PC-9 (cell line): ENCODE data around the gene FAT1. TPM values are rescaled to one million over a fixed set of nuclear protein-coding genes. Genes with fewer than 3 reads are reported as not detected.
A peak's percentile ranks its signal among the peaks of the same experiment; 100 is the strongest.

Experiments
- BruUV-seq: library from RNA; stranded (reverse); fragments of 400-500 nt; replicated peaks from 2 replicates; lab custom pipeline; 2021; lab: Mats Ljungman, UMichigan
- CTCF ChIA-PET: fragments of 300-600 bp; sonication (Branson Sonifier 250); formaldehyde crosslinking; loops from one replicate; lab custom pipeline; 2022; ENCODE audit warnings: antibody characterized with exemption; lab: Charles Lee
- POLR2A ChIA-PET: fragments of 300-600 bp; sonication (Branson Sonifier 250); formaldehyde crosslinking; loops from one replicate; lab custom pipeline; 2022; ENCODE audit warnings: antibody characterized with exemption; ENCODE audit not compliant: unreplicated experiment; lab: Charles Lee
- DNase-seq, 2 experiments: peaks; one replicate each; pipeline versions ENCODE4 v3.0.0 to v3.0.0-alpha.2; 2015 to 2022; ENCODE audit warnings: mixed read lengths in 1 of 2
- H2AFZ ChIP-seq: fragments of 200-600 bp; sonication (generic); 2 replicates; pipeline ENCODE4 v1.8.1; 2017; ENCODE audit warnings: antibody characterized with exemption
- H3F3A ChIP-seq: fragments of 200-600 bp; sonication (generic); 2 replicates; pipeline ENCODE4 v1.8.1; 2017; ENCODE audit warnings: antibody characterized with exemption, mild to moderate bottlenecking, low read depth; ENCODE audit not compliant: insufficient read depth
- H3K27ac ChIP-seq: fragments of 200-600 bp; sonication (generic); 2 replicates; pipeline ENCODE4 v1.6.1; 2016; ENCODE audit warnings: mixed run types
- H3K27me3 ChIP-seq: fragments of 200-600 bp; sonication (generic); 2 replicates; pipeline ENCODE4 v1.6.1; 2016; ENCODE audit warnings: low read depth, mixed run types; ENCODE audit not compliant: insufficient read depth
- H3K36me3 ChIP-seq: fragments of 200-600 bp; sonication (generic); 2 replicates; pipeline ENCODE4 v1.6.1; 2016; ENCODE audit warnings: low read depth, mixed run types
- H3K4me1 ChIP-seq: fragments of 200-600 bp; sonication (generic); replicated peaks from 2 replicates; pipeline ENCODE4 v1.6.1; 2016; ENCODE audit warnings: mixed run types; ENCODE audit not compliant: insufficient read depth
- H3K4me2 ChIP-seq: fragments of 200-600 bp; sonication (generic); 2 replicates; pipeline ENCODE4 v1.6.1; 2017; ENCODE audit warnings: mixed run types
- H3K4me3 ChIP-seq: fragments of 200-600 bp; sonication (generic); 2 replicates; pipeline ENCODE4 v1.6.1; 2016; ENCODE audit warnings: mixed run types
- H3K79me2 ChIP-seq: fragments of 200-600 bp; sonication (generic); 2 replicates; pipeline ENCODE4 v1.6.1; 2017; ENCODE audit warnings: low read depth, mixed run types
- H3K9me2 ChIP-seq: fragments of 200-600 bp; sonication (generic); 2 replicates; pipeline ENCODE4 v1.8.1; 2017; ENCODE audit warnings: mild to moderate bottlenecking; ENCODE audit not compliant: insufficient read depth
- H3K9me3 ChIP-seq: fragments of 200-600 bp; sonication (generic); 2 replicates; pipeline ENCODE4 v1.8.1; 2016; ENCODE audit warnings: low read depth; ENCODE audit not compliant: insufficient read depth
- H4K20me1 ChIP-seq: fragments of 200-600 bp; sonication (generic); 2 replicates; pipeline ENCODE4 v1.8.1; 2017; ENCODE audit not compliant: insufficient read depth
- CTCF ChIP-seq: fragments of 200-600 bp; sonication (generic); conservative IDR thresholded peaks from 2 replicates; pipeline ENCODE4 v1.6.1; 2017; ENCODE audit warnings: mixed run types, antibody characterized with exemption, mild to moderate bottlenecking, moderate library complexity
- EZH2 ChIP-seq: fragments of 200-600 bp; sonication (generic); IDR thresholded peaks from 2 replicates; pipeline ENCODE4 v1.8.0; 2017; ENCODE audit warnings: antibody characterized with exemption, low read depth
- intact Hi-C: fragments of 100-400 bp; cut with micrococcal nuclease; formaldehyde crosslinking; loops from one replicate; pipeline ENCODE4 v1.10.0; 2022; ENCODE audit not compliant: unreplicated experiment
- total RNA-seq: library from RNA; stranded (reverse); gene quantifications from 2 replicates; pipeline ENCODE4 v1.2.3, GENCODE V29; 2021

FAT1 gene
- total RNA-seq, 1 experiment from 2014 or later, result 73.2 TPM

- H3K4me3 ChIP-seq, result no peak overlapping the region
- ChIA-PET POLR2A (no interaction called here), CTCF (interaction anchor here (0.5 kb wide), 2 partner anchors 15 to 699 kb away, joined by 3 read pairs; no protein-coding TSS in a partner anchor)
- H3K9me3 ChIP-seq, result no peaks in the 10 kb centered on the region
- no TSS peak for BruUV-seq
- H4K20me1 ChIP-seq, result no peaks in the 10 kb centered on the region
- no peaks in the 10 kb centered on the region for H3F3A ChIP-seq
- H3K27me3 ChIP-seq, result no peaks in the 10 kb centered on the region
- intact Hi-C loops, result no loop called here
- H3K79me2 ChIP-seq, result no peaks in the 10 kb centered on the region
- no peak for DNase-seq
- H3K4me2 ChIP-seq, result no peak overlapping the region
- no peaks in the 10 kb centered on the region for H3K9me2 ChIP-seq
- H2AFZ ChIP-seq, result no peak overlapping the region
- H3K36me3 ChIP-seq, result no peaks in the 10 kb centered on the region
- TF ChIP-seq EZH2 (no peak), CTCF (no peak)
- H3K27ac ChIP-seq, result no peak overlapping the region
- no peaks in the 10 kb centered on the region for H3K4me1 ChIP-seq
These were observed 73.1 kb downstream of the FAT1 start for GRCh38 chr4:186650401-186651180.

- no peak overlapping the region for H3K27ac ChIP-seq
- intact Hi-C loops, result no loop called here
- H3K4me3 ChIP-seq, result no peak overlapping the region
- no peak overlapping the region for H3K4me2 ChIP-seq
- no peaks in the 10 kb centered on the region for H3K27me3 ChIP-seq
- POLR2A ChIA-PET, result no interaction called here
- H3K9me3 ChIP-seq, result no peaks in the 10 kb centered on the region
- no peaks in the 10 kb centered on the region for H3K9me2 ChIP-seq
- DNase-seq, result no peak
- peaks cover 9% of the 10 kb centered on the region for H3F3A ChIP-seq
- no peaks in the 10 kb centered on the region for H3K79me2 ChIP-seq
- no peak overlapping the region for H2AFZ ChIP-seq
- CTCF ChIA-PET, result no interaction called here
- BruUV-seq, result no TSS peak
- no peaks in the 10 kb centered on the region for H3K36me3 ChIP-seq
- H4K20me1 ChIP-seq, result no peaks in the 10 kb centered on the region
- TF ChIP-seq CTCF (no peak), EZH2 (no peak)
- peaks cover 16% of the 10 kb centered on the region for H3K4me1 ChIP-seq
These were observed 75.8 kb downstream of the FAT1 start for GRCh38 chr4:186647821-186648220.

GRCh38 chr4:186644737-186645261 lies 78.9 kb downstream of the FAT1 start:
- ChIA-PET POLR2A (no interaction called here), CTCF (no interaction called here)
- no peak for DNase-seq
- Histone ChIP-seq H3K4me3 (no peak overlapping the region), H3K79me2 (no peaks in the 10 kb centered on the region), H3F3A (peaks cover 9% of the 10 kb centered on the region), H3K4me2 (peak overlapping the region; percentile 57), H3K27ac (peak overlapping the region; percentile 71), H3K36me3 (no peaks in the 10 kb centered on the region), H2AFZ (peak overlapping the region; percentile 48; the same call in 1 of the 2 replicates), H3K4me1 (peaks cover 16% of the 10 kb centered on the region), H3K27me3 (no peaks in the 10 kb centered on the region), H3K9me2 (no peaks in the 10 kb centered on the region), H3K9me3 (no peaks in the 10 kb centered on the region), H4K20me1 (no peaks in the 10 kb centered on the region)
- TF ChIP-seq EZH2, result no peak
- no peak for TF ChIP-seq CTCF
- intact Hi-C loops, result loop anchor here (5.0 kb wide), 1 partner anchor 33 kb away; no protein-coding TSS in a partner anchor
- BruUV-seq, result no TSS peak
